Astrocyte (in vitro differentiated cells and primary cell): ENCODE measurements around the gene GFRA1. TPM values are rescaled to one million over a fixed set of nuclear protein-coding genes. Genes with fewer than 3 reads are reported as not detected.

Experiments used
- DNase-seq: peaks from one replicate; pipeline ENCODE4 v3.0.0-alpha.2; 2010; ENCODE audit warnings: low read depth
- FAIRE-seq: peaks from 2 replicates; lab custom pipeline; 2011; peaks lifted over from hg19 to GRCh38; lab: Jason Lieb, UNC
- H2AFZ ChIP-seq: 2 replicates; pipeline ENCODE4 v1.6.0; 2012; ENCODE audit warnings: low read depth, low read length, inconsistent platforms
- H3K27ac ChIP-seq: 2 replicates; pipeline ENCODE4 v1.5.1; 2011; ENCODE audit warnings: low read depth, low read length, inconsistent platforms
- H3K27me3 ChIP-seq: 2 replicates; pipeline ENCODE4 v1.6.0; 2011; ENCODE audit warnings: low read length, inconsistent platforms; ENCODE audit not compliant: insufficient read depth
- H3K36me3 ChIP-seq: 2 replicates; pipeline ENCODE4 v1.5.1; 2011; ENCODE audit warnings: low read length, inconsistent platforms; ENCODE audit not compliant: insufficient read depth
- H3K4me1 ChIP-seq: 2 replicates; pipeline ENCODE4 v1.5.1; 2011; ENCODE audit warnings: low read length, inconsistent platforms; ENCODE audit not compliant: insufficient read depth
- H3K4me2 ChIP-seq: 2 replicates; pipeline ENCODE4 v1.6.0; 2012; ENCODE audit warnings: low read length, inconsistent platforms
- H3K4me3 ChIP-seq: 2 replicates; pipeline ENCODE4 v1.5.1; 2011; ENCODE audit warnings: low read depth, mild to moderate bottlenecking, low read length, inconsistent platforms; ENCODE audit not compliant: insufficient read depth
- H3K79me2 ChIP-seq: 2 replicates; pipeline ENCODE4 v1.6.0; 2012; ENCODE audit warnings: mild to moderate bottlenecking, low read length, inconsistent platforms; ENCODE audit not compliant: insufficient read depth
- H3K9ac ChIP-seq: 2 replicates; pipeline ENCODE4 v1.6.0; 2012; ENCODE audit warnings: mild to moderate bottlenecking, low read length, inconsistent platforms
- H3K9me3 ChIP-seq: 2 replicates; pipeline ENCODE4 v1.5.1; 2012; ENCODE audit warnings: low read depth, mild to moderate bottlenecking, low read length, inconsistent platforms; ENCODE audit not compliant: insufficient read depth
- H4K20me1 ChIP-seq: 2 replicates; pipeline ENCODE4 v1.6.0; 2012; ENCODE audit warnings: low read length, inconsistent platforms; ENCODE audit not compliant: insufficient read depth
- H3K27ac Mint-ChIP-seq: one replicate; pipeline ENCODE4 v1.8.0; 2021; ENCODE audit warnings: mild to moderate bottlenecking, mixed read lengths; ENCODE audit not compliant: unreplicated experiment
- H3K27me3 Mint-ChIP-seq: one replicate; pipeline ENCODE4 v1.8.0; 2021; ENCODE audit warnings: low read depth, mixed read lengths; ENCODE audit not compliant: unreplicated experiment
- H3K36me3 Mint-ChIP-seq: one replicate; pipeline ENCODE4 v1.8.0; 2021; ENCODE audit warnings: low read depth, mixed read lengths; ENCODE audit not compliant: unreplicated experiment
- H3K4me1 Mint-ChIP-seq: one replicate; pipeline ENCODE4 v1.8.0; 2021; ENCODE audit warnings: low read depth, mixed read lengths; ENCODE audit not compliant: unreplicated experiment
- H3K4me3 Mint-ChIP-seq: one replicate; pipeline ENCODE4 v1.8.0; 2021; ENCODE audit warnings: mild to moderate bottlenecking, moderate library complexity, mixed read lengths; ENCODE audit not compliant: unreplicated experiment
- H3K9me3 Mint-ChIP-seq: one replicate; pipeline ENCODE4 v1.8.0; 2021; ENCODE audit warnings: mild to moderate bottlenecking, mixed read lengths; ENCODE audit not compliant: unreplicated experiment
- CTCF ChIP-seq: IDR thresholded peaks from 2 replicates; pipeline ENCODE4 v1.5.1; 2011; ENCODE audit warnings: low read depth, mild to moderate bottlenecking, inconsistent platforms, low read length, moderate library complexity; ENCODE audit not compliant: insufficient read depth
- EZH2 ChIP-seq: IDR thresholded peaks from 2 replicates; pipeline ENCODE4 v1.6.1; 2012; ENCODE audit warnings: mild to moderate bottlenecking, low read length, inconsistent platforms; ENCODE audit not compliant: insufficient read depth
- total RNA-seq: library from RNA; stranded (reverse); gene quantifications from 2 replicates; pipeline ENCODE4 v1.2.1, GENCODE V29; 2021

The GFRA1 gene
- total RNA-seq, 1 donor from 2014 or later: 24.2 TPM

DNA sequence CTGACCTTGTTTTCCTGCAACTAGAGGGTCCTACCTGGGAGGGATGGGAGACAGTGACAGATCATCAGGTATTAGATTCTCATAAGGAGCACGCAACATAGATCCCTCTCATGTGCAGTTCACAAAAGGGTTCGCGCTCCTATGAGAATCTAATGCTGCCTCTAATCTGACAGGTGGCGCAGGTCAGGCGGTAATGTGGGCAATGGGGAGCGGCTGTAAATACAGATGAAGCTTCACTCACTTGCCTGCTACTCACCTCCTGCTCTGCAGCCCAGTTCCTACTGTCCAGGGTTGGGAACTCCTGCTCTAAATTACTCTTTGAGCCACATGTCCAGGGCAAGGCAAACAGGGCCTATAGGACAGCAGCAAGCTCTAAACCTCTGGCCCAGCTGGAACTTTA is 46.2 kb downstream of the GFRA1 start:
- Mint-ChIP-seq H3K36me3 (no peaks in the 10 kb centered on the region), H3K9me3 (no peaks in the 10 kb centered on the region), H3K27ac (no peak overlapping the region), H3K27me3 (peaks cover 3% of the 10 kb centered on the region), H3K4me1 (no peaks in the 10 kb centered on the region), H3K4me3 (no peak overlapping the region)
- Histone ChIP-seq H4K20me1 (no peaks in the 10 kb centered on the region), H3K27ac (no peak overlapping the region), H3K79me2 (no peaks in the 10 kb centered on the region), H3K9me3 (no peaks in the 10 kb centered on the region), H3K4me2 (no peak overlapping the region), H3K27me3 (no peaks in the 10 kb centered on the region), H2AFZ (no peak overlapping the region), H3K9ac (no peak overlapping the region), H3K4me3 (no peak overlapping the region), H3K36me3 (no peaks in the 10 kb centered on the region), H3K4me1 (no peaks in the 10 kb centered on the region)
- DNase-seq: no peak
- no peak for FAIRE-seq
- TF ChIP-seq EZH2 (no peak), CTCF (no peak)

DNA sequence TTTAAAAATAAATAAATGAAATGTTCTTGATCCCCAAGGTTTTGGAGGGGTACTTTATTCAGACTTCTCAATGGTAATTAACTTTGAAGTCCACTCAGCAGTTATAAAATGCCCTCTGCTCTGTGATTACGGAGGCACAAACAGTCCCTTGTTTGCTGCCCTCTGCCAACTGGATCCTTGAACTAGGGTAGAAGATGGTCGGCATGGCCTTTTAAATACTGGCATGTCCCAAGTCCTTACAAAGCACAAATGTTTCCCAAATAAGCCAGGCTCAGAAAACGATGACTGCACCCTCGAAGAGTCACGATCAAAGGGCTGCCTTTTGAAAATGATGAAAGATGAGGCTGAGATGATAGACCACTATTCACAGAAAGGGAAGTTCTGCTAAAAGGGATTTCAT is 47.0 kb downstream of the GFRA1 start:
- TF ChIP-seq EZH2: no peak
- TF ChIP-seq CTCF: no peak
- Mint-ChIP-seq H3K36me3 (no peaks in the 10 kb centered on the region), H3K27ac (no peak overlapping the region), H3K4me1 (no peaks in the 10 kb centered on the region), H3K9me3 (no peaks in the 10 kb centered on the region), H3K27me3 (peaks cover 3% of the 10 kb centered on the region), H3K4me3 (no peak overlapping the region)
- H3K4me1 ChIP-seq: no peaks in the 10 kb centered on the region
- H3K4me2 ChIP-seq: no peak overlapping the region
- H3K27ac ChIP-seq: no peak overlapping the region
- no peaks in the 10 kb centered on the region for H4K20me1 ChIP-seq
- H3K27me3 ChIP-seq: no peaks in the 10 kb centered on the region
- FAIRE-seq: no peak
- no peaks in the 10 kb centered on the region for H3K9me3 ChIP-seq
- DNase-seq: no peak
- no peak overlapping the region for H3K4me3 ChIP-seq
- H3K36me3 ChIP-seq: no peaks in the 10 kb centered on the region
- H3K79me2 ChIP-seq: no peaks in the 10 kb centered on the region
- H3K9ac ChIP-seq: no peak overlapping the region
- no peak overlapping the region for H2AFZ ChIP-seq

DNA sequence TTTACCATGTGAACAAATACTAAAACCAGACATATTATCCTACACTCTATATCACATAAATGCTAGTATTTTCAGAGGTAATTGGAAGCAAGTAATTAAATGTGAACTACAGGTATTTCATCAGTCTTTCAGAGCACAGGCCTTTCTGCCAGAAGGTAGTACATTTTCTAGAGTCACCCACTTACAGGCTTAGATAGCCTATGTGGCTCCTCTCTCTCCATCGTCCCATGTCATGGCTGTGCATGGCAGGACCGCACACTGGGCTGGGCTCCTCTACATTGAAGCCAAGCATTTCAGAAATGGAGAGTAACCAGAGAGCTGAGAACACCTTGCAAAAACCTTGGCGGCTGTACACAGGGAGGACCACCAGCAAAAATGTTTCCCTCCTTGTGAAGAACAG is 49.7 kb downstream of the GFRA1 start:
- Mint-ChIP-seq H3K27me3 (peaks cover 3% of the 10 kb centered on the region), H3K4me3 (no peak overlapping the region), H3K4me1 (no peaks in the 10 kb centered on the region), H3K9me3 (no peaks in the 10 kb centered on the region), H3K36me3 (no peaks in the 10 kb centered on the region), H3K27ac (no peak overlapping the region)
- Histone ChIP-seq H3K36me3 (no peaks in the 10 kb centered on the region), H2AFZ (no peak overlapping the region), H3K4me1 (no peaks in the 10 kb centered on the region), H3K9ac (no peak overlapping the region), H3K27ac (no peak overlapping the region), H4K20me1 (no peaks in the 10 kb centered on the region), H3K9me3 (no peaks in the 10 kb centered on the region), H3K79me2 (no peaks in the 10 kb centered on the region), H3K4me3 (no peak overlapping the region), H3K4me2 (no peak overlapping the region), H3K27me3 (no peaks in the 10 kb centered on the region)
- FAIRE-seq: no peak
- no peak for TF ChIP-seq EZH2
- TF ChIP-seq CTCF: no peak
- no peak for DNase-seq
